Measurements from ENCODE around the gene NEU2.

Gene NEU2

GRCh38 chr2:232984451-232985207, 47.8 kb upstream of the NEU2 start:
- Histone ChIP-seq H3K9me3 (ENCODE audit: control insufficient read depth, insufficient read depth, low read length) (no peaks in the 10 kb centered on the region), H3K4me2 (ENCODE audit: low read length) (no peak overlapping the region), H3K36me3 (ENCODE audit: control insufficient read depth, low read length) (no peaks in the 10 kb centered on the region), H3K27ac (ENCODE audit: low read depth, low read length) (no peak overlapping the region), H3K9me2 (replicated peaks; ENCODE audit: control insufficient read depth, low read length) (no peaks in the 10 kb centered on the region), H3K27me3 (ENCODE audit: control insufficient read depth, low read length) (peaks cover 3% of the 10 kb centered on the region; the same call in 1 of the 2 replicates), H3K4me1 (ENCODE audit: control insufficient read depth, low read length) (no peaks in the 10 kb centered on the region), H3K4me3 (ENCODE audit: low read length) (no peak overlapping the region), H4K20me1 (ENCODE audit: control insufficient read depth, insufficient read depth, low read depth, low read length) (no peaks in the 10 kb centered on the region), H3F3A (ENCODE audit: control insufficient read depth, insufficient read depth) (no peaks in the 10 kb centered on the region), H3K79me2 (ENCODE audit: control insufficient read depth, low read length) (no peaks in the 10 kb centered on the region)
- TF ChIP-seq EZH2phosphoT487 (IDR thresholded peaks at IDR 0.05; ENCODE audit: borderline replicate concordance, low read length), result no peak
- TF ChIP-seq, protein P1, sequence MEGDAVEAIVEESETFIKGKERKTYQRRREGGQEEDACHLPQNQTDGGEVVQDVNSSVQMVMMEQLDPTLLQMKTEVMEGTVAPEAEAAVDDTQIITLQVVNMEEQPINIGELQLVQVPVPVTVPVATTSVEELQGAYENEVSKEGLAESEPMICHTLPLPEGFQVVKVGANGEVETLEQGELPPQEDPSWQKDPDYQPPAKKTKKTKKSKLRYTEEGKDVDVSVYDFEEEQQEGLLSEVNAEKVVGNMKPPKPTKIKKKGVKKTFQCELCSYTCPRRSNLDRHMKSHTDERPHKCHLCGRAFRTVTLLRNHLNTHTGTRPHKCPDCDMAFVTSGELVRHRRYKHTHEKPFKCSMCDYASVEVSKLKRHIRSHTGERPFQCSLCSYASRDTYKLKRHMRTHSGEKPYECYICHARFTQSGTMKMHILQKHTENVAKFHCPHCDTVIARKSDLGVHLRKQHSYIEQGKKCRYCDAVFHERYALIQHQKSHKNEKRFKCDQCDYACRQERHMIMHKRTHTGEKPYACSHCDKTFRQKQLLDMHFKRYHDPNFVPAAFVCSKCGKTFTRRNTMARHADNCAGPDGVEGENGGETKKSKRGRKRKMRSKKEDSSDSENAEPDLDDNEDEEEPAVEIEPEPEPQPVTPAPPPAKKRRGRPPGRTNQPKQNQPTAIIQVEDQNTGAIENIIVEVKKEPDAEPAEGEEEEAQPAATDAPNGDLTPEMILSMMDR (IDR thresholded peaks at IDR 0.05; ENCODE audit: low read depth, low read length, poor library complexity, severe bottlenecking), result no peak

DNA sequence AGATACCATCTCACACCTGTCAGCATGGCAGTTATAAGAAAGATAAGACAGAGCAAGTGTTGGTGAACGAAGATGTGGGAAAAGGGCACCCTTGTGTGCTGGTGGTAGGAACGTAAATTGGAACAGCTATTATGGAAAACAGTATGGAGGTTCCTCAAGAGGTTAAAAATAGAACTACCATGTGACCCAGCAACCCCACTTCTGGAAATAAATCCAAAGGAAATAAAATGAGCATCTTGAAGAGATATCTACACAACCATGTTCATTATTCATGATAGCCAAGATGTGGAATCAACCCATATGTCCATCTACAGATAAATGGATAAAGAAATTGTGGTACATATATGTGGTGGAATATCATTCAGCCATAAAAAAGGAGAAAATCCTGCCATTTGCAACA, 46.3 kb upstream of the NEU2 start:
- Histone ChIP-seq H3K27me3 (ENCODE audit: control insufficient read depth, low read length) (peaks cover 10% of the 10 kb centered on the region; the same call in 1 of the 2 replicates), H3K36me3 (ENCODE audit: control insufficient read depth, low read length) (no peaks in the 10 kb centered on the region), H3K79me2 (ENCODE audit: control insufficient read depth, low read length) (no peaks in the 10 kb centered on the region), H3K27ac (ENCODE audit: low read depth, low read length) (no peak overlapping the region), H3F3A (ENCODE audit: control insufficient read depth, insufficient read depth) (no peaks in the 10 kb centered on the region), H3K4me1 (ENCODE audit: control insufficient read depth, low read length) (no peaks in the 10 kb centered on the region), H3K4me3 (ENCODE audit: low read length) (no peak overlapping the region), H3K4me2 (ENCODE audit: low read length) (no peak overlapping the region), H4K20me1 (ENCODE audit: control insufficient read depth, insufficient read depth, low read depth, low read length) (no peaks in the 10 kb centered on the region), H3K9me3 (ENCODE audit: control insufficient read depth, insufficient read depth, low read length) (no peaks in the 10 kb centered on the region), H3K9me2 (replicated peaks; ENCODE audit: control insufficient read depth, low read length) (no peaks in the 10 kb centered on the region)
- TF ChIP-seq, protein P1 (IDR thresholded peaks at IDR 0.05; ENCODE audit: low read depth, low read length, poor library complexity, severe bottlenecking), result no peak
- no peak for TF ChIP-seq EZH2phosphoT487 (IDR thresholded peaks at IDR 0.05; ENCODE audit: borderline replicate concordance, low read length)

DNA sequence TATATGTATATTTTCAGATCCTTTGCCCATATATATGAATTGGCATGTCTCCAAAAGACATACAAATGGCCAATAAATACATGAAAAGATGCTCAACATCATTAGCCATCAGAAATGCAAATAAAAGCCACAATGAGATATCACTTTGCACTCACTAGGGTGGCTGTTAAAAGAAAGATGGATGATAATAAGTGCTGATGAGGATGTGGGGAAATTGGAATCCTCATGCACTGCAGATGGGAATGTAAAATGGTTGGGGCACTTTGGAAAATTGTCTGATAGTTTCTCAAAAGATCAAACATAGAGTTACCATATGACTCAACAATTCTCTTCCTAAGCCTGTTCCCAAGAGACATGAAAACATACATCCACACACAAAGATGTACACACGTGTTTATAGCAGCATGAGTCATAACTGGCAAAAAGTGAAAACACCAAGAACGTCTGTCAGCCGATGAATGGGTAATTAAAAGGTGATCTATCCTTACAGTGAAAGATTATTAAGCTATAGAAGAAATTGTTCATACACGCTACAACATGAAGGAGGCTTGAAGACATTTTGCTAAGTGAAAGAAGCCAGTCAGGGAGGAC, 39.1 kb upstream of the NEU2 start:
- Histone ChIP-seq H3K27ac (ENCODE audit: low read depth, low read length) (no peak overlapping the region), H4K20me1 (ENCODE audit: control insufficient read depth, insufficient read depth, low read depth, low read length) (no peaks in the 10 kb centered on the region), H3K36me3 (ENCODE audit: control insufficient read depth, low read length) (no peaks in the 10 kb centered on the region), H3F3A (ENCODE audit: control insufficient read depth, insufficient read depth) (no peaks in the 10 kb centered on the region), H3K79me2 (ENCODE audit: control insufficient read depth, low read length) (no peaks in the 10 kb centered on the region), H3K4me1 (ENCODE audit: control insufficient read depth, low read length) (no peaks in the 10 kb centered on the region), H3K27me3 (ENCODE audit: control insufficient read depth, low read length) (peaks cover 10% of the 10 kb centered on the region), H3K4me3 (ENCODE audit: low read length) (no peak overlapping the region), H3K4me2 (ENCODE audit: low read length) (no peak overlapping the region), H3K9me2 (replicated peaks; ENCODE audit: control insufficient read depth, low read length) (no peaks in the 10 kb centered on the region), H3K9me3 (ENCODE audit: control insufficient read depth, insufficient read depth, low read length) (no peaks in the 10 kb centered on the region)
- TF ChIP-seq, protein P1 (IDR thresholded peaks at IDR 0.05; ENCODE audit: low read depth, low read length, poor library complexity, severe bottlenecking), result no peak
- no peak for TF ChIP-seq EZH2phosphoT487 (IDR thresholded peaks at IDR 0.05; ENCODE audit: borderline replicate concordance, low read length)
